Fibroblast of lung (primary cell): Measurements from ENCODE around the gene ST6GAL1. TPM values are rescaled to one million over a fixed set of nuclear protein-coding genes. Genes with fewer than 3 reads are reported as not detected.

Source experiments
- DNase-seq, 2 donors: peaks; one replicate each; pipeline versions ENCODE4 v3.0.0 to v3.0.0-alpha.2; 2010; ENCODE audit warnings: low read depth in 2 of 2
- H2AFZ ChIP-seq: 2 replicates; pipeline ENCODE4 v1.5.1; 2012; ENCODE audit warnings: low read length, control low read depth, inconsistent platforms
- H3K27ac ChIP-seq: 2 replicates; pipeline ENCODE4 v1.5.1; 2011; ENCODE audit warnings: low read length, control low read depth; ENCODE audit not compliant: insufficient read depth
- H3K27me3 ChIP-seq: 2 replicates; pipeline ENCODE4 v1.5.1; 2011; ENCODE audit warnings: mild to moderate bottlenecking, low read length; ENCODE audit not compliant: control insufficient read depth, insufficient read depth
- H3K36me3 ChIP-seq: 2 replicates; pipeline ENCODE4 v1.5.1; 2011; ENCODE audit warnings: low read length; ENCODE audit not compliant: control insufficient read depth, insufficient read depth
- H3K4me1 ChIP-seq: 2 replicates; pipeline ENCODE4 v1.5.1; 2011; ENCODE audit warnings: low read length; ENCODE audit not compliant: control insufficient read depth, insufficient read depth; ENCODE audit errors: extremely low read depth
- H3K4me2 ChIP-seq: 2 replicates; pipeline ENCODE4 v1.5.1; 2011; ENCODE audit warnings: low read length, control low read depth; ENCODE audit not compliant: insufficient read depth; ENCODE audit errors: extremely low read depth
- H3K4me3 ChIP-seq, 4 experiments: fragments of 200-600 bp in 1 of 4; sonication (generic) in 1 of 4; replicated peaks in 1 of 4; 2 replicates each; pipeline ENCODE4 v1.5.1; 2011 to 2016; ENCODE audit warnings: low read length in 4 of 4, low read depth in 3 of 4, mild to moderate bottlenecking in 3 of 4, control low read depth in 2 of 4, inconsistent platforms in 1 of 4, mixed read lengths in 1 of 4; ENCODE audit not compliant: insufficient read depth in 1 of 4; ENCODE audit errors: control extremely low read depth in 1 of 4
- H3K79me2 ChIP-seq: 2 replicates; pipeline ENCODE4 v1.5.1; 2012; ENCODE audit warnings: mild to moderate bottlenecking, low read length, inconsistent platforms; ENCODE audit not compliant: control insufficient read depth, insufficient read depth
- H3K9ac ChIP-seq: 2 replicates; pipeline ENCODE4 v1.5.1; 2011; ENCODE audit warnings: mild to moderate bottlenecking, low read length, control low read depth; ENCODE audit not compliant: insufficient read depth
- H3K9me3 ChIP-seq: 2 replicates; pipeline ENCODE4 v1.5.1; 2012; ENCODE audit warnings: low read depth, low read length; ENCODE audit not compliant: control insufficient read depth, insufficient read depth
- H4K20me1 ChIP-seq: 2 replicates; pipeline ENCODE4 v1.5.1; 2011; ENCODE audit warnings: low read length; ENCODE audit not compliant: control insufficient read depth, insufficient read depth; ENCODE audit errors: extremely low read depth
- EZH2 ChIP-seq: IDR thresholded peaks from 2 replicates; pipeline ENCODE4 v1.5.1; 2012; ENCODE audit warnings: low read length, control low read depth, mild to moderate bottlenecking; ENCODE audit errors: missing control alignments
- polyA plus RNA-seq, 2 donors: library from polyadenylated mRNA; depleted of rRNA in 1 of 2; stranded (reverse) in 1 of 2; unstranded in 1 of 2; fragments of >200 nt; gene quantifications; 2 replicates each; pipeline ENCODE4 v1.2.1, GENCODE V29; 2011 to 2012; ENCODE audit warnings: missing spikeins in 1 of 2
- total RNA-seq: library from RNA; depleted of rRNA; stranded (reverse); fragments of >200 nt; gene quantifications from 2 replicates; pipeline ENCODE4 v1.2.1, GENCODE V29; 2014
- TF ChIP-seq, protein P1 (sequence below), 2 donors: IDR thresholded peaks in 1 of 2; conservative IDR thresholded peaks in 1 of 2; 1 replicate in 1 of 2; 2 replicates in 1 of 2; pipeline ENCODE4 v1.5.1; 2011 to 2012; ENCODE audit warnings: low read length in 2 of 2, control low read depth in 1 of 2, inconsistent platforms in 1 of 2, low read depth in 1 of 2, mild to moderate bottlenecking in 1 of 2

Gene ST6GAL1
- total and polyA plus RNA-seq, 2 donors (not counting 1 experiment from before 2014, with no cell fraction given) = 0.83 to 1.00 TPM

DNA sequence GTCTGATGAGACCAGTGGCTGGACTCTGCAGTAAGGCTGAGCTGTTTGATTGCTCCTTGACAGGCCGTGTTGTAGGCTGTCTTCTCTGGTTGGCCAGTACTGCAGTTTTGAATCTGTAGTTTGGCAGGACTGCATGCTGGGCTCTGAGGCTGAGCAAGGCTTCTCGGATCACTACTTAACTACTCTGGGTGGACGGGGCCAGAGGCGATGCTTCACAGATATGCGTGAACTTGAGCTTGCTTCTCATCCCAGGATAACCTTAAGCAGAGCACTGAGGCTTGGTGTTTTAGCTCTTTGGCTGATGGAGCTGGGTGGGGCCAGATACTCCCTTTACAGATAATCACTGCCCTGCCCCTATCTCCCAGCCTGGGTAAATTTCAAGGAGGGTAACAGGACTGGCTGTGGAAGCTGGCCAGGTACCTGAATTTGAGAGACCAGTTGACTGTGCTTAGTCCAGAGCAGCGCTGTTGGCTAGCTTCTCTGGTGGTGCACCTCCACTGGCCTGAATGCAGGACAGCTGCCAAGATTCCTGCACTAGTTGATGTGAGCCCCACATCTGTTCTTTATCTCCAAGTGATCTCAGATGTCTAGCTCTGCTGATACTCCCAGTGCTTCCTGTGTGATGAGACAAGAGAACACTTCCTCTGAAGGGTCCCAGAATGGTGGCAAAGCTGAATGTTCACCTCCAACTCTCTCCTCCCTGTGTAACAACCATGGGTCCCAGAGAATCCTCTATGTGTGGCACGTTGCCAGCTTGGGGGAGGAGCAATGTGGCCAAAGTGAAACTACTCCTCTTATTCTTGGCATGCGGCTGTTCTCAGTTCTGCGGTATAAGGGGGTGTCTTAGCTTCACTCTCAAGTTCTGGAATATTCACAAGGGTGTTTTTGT lies 171.1 kb downstream of the ST6GAL1 start:
- H3K27ac ChIP-seq = peak overlapping the region; percentile 30
- peak; percentile 76 to 87 for DNase-seq
- TF ChIP-seq EZH2 = no peak
- TF ChIP-seq, protein P1, sequence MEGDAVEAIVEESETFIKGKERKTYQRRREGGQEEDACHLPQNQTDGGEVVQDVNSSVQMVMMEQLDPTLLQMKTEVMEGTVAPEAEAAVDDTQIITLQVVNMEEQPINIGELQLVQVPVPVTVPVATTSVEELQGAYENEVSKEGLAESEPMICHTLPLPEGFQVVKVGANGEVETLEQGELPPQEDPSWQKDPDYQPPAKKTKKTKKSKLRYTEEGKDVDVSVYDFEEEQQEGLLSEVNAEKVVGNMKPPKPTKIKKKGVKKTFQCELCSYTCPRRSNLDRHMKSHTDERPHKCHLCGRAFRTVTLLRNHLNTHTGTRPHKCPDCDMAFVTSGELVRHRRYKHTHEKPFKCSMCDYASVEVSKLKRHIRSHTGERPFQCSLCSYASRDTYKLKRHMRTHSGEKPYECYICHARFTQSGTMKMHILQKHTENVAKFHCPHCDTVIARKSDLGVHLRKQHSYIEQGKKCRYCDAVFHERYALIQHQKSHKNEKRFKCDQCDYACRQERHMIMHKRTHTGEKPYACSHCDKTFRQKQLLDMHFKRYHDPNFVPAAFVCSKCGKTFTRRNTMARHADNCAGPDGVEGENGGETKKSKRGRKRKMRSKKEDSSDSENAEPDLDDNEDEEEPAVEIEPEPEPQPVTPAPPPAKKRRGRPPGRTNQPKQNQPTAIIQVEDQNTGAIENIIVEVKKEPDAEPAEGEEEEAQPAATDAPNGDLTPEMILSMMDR (conservative IDR thresholded peaks at IDR 0.05 in 1 of 2, IDR thresholded peaks at IDR 0.05 in 1 of 2; ENCODE audit: low read depth in 1 of 2, low read length in 2 of 2) = no peak
- no peaks in the 10 kb centered on the region for H3K27me3 ChIP-seq
- no peaks in the 10 kb centered on the region for H3K36me3 ChIP-seq
- H3K9ac ChIP-seq = no peak overlapping the region
- H3K4me3 ChIP-seq = peak overlapping the region; percentile 3 to 48 (median 24)
- no peaks in the 10 kb centered on the region for H4K20me1 ChIP-seq
- H3K9me3 ChIP-seq = no peaks in the 10 kb centered on the region
- peak overlapping the region; percentile 79 for H3K4me2 ChIP-seq
- H2AFZ ChIP-seq = peak overlapping the region; percentile 49
- H3K79me2 ChIP-seq = no peaks in the 10 kb centered on the region
- peaks cover 4% of the 10 kb centered on the region for H3K4me1 ChIP-seq

DNA sequence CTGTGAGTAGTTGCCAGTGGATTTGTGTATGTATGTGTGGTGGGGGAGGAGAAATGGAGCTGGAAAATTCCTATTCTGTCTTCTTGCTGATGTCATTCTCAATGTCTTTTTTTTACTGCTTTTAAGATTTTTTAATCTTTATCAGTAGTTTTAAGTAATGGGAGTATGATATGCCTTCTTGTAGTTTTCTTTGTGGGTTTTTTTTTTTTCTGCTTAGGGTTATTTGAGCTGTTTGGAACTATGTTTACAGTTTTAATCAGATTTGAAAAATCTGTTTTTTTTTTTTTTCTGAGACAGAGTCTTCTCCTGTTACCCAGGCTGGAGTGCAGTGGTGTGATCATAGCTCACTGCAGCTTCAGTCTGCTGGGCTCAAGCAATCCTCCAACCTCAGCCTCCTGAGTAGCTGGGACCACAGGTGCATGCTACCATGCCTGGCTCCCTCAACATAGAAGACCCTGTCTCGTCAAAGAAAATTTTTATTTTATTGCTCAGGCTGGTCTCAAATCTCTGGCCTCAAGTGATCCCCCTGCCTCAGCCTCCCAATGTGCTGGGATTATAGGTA lies 171.8 kb downstream of the ST6GAL1 start:
- peak overlapping the region; percentile 3 to 48 (median 24) for H3K4me3 ChIP-seq
- H2AFZ ChIP-seq = peak overlapping the region; percentile 49
- H3K27ac ChIP-seq = peak overlapping the region; percentile 30

DNA sequence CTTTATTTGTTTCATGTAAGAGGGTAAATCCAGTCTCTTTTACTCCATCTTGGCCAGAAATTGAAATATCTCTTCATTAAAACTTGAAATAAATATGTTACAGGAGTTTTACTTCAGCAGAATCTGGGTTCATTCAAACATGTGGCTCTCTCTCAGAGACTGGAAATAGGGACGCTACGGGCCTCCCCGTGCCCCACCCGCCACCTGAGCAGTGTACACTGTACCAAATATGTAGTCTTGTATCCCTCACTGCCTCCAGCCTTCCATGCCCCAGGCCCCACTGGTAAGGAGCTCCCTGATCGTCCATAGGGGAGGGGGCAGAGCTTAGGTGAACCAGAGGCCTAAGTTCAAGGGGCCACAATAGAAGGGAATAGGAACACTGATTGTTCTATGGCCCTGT lies 172.9 kb downstream of the ST6GAL1 start:
- peaks cover 4% of the 10 kb centered on the region for H3K4me1 ChIP-seq
- no peak overlapping the region for H3K27ac ChIP-seq

More for the DNA sequence above, 171.8 kb downstream of the ST6GAL1 start:
- Histone ChIP-seq H4K20me1 (no peaks in the 10 kb centered on the region), H3K27me3 (no peaks in the 10 kb centered on the region), H3K4me2 (peak overlapping the region; percentile 79), H3K4me1 (peaks cover 4% of the 10 kb centered on the region), H3K79me2 (no peaks in the 10 kb centered on the region), H3K9ac (no peak overlapping the region), H3K36me3 (no peaks in the 10 kb centered on the region), H3K9me3 (no peaks in the 10 kb centered on the region)
- TF ChIP-seq, protein P1 (conservative IDR thresholded peaks at IDR 0.05 in 1 of 2, IDR thresholded peaks at IDR 0.05 in 1 of 2; ENCODE audit: low read depth in 1 of 2, low read length in 2 of 2) = no peak
- no peak for TF ChIP-seq EZH2
- no peak for DNase-seq

More for the DNA sequence above, 172.9 kb downstream of the ST6GAL1 start:
- Histone ChIP-seq H3K79me2 (no peaks in the 10 kb centered on the region), H3K27me3 (no peaks in the 10 kb centered on the region), H3K9ac (no peak overlapping the region), H3K4me2 (no peak overlapping the region), H4K20me1 (no peaks in the 10 kb centered on the region), H3K36me3 (no peaks in the 10 kb centered on the region), H3K4me3 (no peak overlapping the region), H2AFZ (no peak overlapping the region), H3K9me3 (no peaks in the 10 kb centered on the region)
- no peak for DNase-seq
- TF ChIP-seq, protein P1 (conservative IDR thresholded peaks at IDR 0.05 in 1 of 2, IDR thresholded peaks at IDR 0.05 in 1 of 2; ENCODE audit: low read depth in 1 of 2, low read length in 2 of 2) = no peak
- TF ChIP-seq EZH2 = no peak
